ENCODE measurements around the gene MCOLN1.
"Not testable (repeated sequence)": the region's sequence is repeated elsewhere in the genome, so short reads cannot be mapped to it uniquely, and the experiment has no call there.

MCOLN1 gene

DNA sequence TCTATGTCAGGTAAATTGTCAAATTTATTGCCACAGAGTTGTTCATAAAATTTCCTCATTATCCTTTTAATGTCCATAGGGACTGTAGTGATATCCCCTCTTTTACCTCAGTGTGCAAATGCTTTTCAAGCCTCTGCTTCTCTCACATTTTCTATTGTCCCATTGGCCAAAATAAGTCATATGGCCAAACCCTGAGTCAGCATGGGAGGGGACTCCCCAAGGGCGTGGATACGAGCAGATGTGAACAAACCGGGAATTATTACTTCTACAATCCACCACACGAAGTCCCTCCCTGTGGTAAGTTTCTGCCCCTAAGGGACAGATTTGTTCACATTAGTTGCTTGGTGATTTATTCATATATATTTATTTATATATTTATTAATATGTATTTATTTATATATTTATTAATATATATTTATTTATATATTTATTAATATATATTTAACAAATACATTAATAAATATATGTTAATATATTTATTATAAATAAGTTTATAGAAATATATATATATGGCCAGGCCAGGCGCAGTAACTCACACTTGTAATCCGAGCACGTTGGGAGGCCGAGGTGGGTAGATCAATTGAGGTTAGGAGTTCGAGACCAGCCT is 53.1 kb downstream of the MCOLN1 start:
- DNase-seq (ENCODE audit: low read depth) = no peak

DNA sequence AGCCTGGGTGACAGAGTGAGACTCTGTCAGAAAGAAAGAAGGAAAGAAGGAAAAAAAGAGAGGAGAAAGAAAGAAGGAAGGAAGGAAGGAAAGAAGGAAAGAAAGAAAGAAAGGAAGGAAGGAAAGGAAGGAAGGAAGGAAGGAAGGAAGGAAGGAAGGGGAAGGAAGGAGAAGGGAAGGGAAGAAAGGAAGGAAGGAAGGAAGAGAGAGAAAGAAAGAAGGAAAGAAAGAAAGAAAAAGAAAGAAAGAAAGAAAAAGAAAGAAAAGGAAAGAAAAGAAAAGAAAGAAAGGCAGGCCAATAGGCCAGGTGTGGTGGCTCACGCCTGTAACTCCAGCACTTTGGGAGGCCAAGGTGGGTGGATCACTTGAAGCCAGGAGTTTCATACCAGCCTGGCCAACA is 55.0 kb downstream of the MCOLN1 start:
- DNase-seq (ENCODE audit: low read depth) = not testable (repeated sequence)

DNA sequence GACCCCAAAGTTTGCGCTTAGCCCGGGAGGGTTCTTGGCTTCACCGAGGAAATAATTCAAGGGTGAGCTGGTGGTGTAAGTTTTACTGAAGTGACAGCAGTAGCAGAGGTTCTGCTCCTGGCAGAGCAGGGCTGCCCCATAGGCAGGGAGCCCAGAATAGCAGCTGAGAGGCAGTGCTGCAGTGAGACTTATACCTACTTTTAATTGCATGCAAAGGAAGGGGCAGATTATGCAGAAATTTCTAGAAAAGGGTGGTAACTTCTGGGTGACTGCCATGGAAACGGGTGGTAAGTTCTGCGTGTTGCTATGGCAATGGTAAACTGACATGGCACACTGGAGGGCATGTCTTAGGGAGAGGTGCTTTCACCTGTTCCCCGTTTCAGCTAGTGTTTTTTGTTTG is 55.7 kb downstream of the MCOLN1 start:
- DNase-seq (ENCODE audit: low read depth) = no peak

DNA sequence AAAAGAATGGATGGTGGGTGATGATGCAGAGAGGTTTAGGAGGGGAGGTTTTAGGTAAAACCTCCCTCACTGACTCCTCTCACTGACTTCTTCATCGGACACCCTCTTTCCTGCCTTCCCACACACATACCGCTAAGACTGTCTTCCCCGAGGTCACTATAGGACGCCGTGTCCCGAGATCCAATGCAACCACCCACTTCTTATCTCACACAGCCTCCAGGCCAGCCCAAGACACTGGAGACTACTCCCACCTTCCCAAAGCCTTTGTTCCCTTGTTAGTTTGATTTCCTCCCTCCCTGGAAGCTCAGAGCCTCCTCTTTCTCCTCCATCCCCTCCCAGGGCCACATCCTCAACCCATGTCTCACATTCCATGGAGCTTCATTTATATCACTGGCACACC is 56.8 kb downstream of the MCOLN1 start:
- DNase-seq (ENCODE audit: low read depth) = no peak

DNA sequence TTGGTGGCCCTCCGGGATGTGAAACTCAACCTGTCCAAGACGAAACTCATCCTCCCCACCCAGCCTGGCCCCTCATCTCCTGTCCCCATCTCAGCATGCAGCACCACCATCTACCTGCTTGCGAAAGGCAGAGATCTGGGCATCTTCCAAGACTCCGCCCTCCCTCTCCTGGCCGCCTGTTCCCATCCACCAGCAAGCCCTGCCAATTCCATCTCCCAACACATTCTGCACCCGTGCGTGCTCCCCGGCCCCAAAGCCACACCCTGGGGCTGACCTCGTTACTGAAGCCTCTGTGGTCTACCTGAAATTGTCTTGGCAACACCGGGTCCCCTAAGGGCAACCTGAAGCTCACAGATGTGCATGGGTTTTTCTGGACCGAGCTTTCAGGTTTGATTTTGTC is 60.0 kb downstream of the MCOLN1 start:
- no peak for DNase-seq (ENCODE audit: low read depth)
